ENCODE results near the gene PSMA6.

GRCh38 chr14:35248476-35248788 is 43.8 kb upstream of the PSMA6 start:
- TF ChIP-seq, protein P1, sequence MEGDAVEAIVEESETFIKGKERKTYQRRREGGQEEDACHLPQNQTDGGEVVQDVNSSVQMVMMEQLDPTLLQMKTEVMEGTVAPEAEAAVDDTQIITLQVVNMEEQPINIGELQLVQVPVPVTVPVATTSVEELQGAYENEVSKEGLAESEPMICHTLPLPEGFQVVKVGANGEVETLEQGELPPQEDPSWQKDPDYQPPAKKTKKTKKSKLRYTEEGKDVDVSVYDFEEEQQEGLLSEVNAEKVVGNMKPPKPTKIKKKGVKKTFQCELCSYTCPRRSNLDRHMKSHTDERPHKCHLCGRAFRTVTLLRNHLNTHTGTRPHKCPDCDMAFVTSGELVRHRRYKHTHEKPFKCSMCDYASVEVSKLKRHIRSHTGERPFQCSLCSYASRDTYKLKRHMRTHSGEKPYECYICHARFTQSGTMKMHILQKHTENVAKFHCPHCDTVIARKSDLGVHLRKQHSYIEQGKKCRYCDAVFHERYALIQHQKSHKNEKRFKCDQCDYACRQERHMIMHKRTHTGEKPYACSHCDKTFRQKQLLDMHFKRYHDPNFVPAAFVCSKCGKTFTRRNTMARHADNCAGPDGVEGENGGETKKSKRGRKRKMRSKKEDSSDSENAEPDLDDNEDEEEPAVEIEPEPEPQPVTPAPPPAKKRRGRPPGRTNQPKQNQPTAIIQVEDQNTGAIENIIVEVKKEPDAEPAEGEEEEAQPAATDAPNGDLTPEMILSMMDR (IDR thresholded peaks at IDR 0.05; ENCODE audit: insufficient read depth, low read length): no peak
- TF ChIP-seq, protein P2, sequence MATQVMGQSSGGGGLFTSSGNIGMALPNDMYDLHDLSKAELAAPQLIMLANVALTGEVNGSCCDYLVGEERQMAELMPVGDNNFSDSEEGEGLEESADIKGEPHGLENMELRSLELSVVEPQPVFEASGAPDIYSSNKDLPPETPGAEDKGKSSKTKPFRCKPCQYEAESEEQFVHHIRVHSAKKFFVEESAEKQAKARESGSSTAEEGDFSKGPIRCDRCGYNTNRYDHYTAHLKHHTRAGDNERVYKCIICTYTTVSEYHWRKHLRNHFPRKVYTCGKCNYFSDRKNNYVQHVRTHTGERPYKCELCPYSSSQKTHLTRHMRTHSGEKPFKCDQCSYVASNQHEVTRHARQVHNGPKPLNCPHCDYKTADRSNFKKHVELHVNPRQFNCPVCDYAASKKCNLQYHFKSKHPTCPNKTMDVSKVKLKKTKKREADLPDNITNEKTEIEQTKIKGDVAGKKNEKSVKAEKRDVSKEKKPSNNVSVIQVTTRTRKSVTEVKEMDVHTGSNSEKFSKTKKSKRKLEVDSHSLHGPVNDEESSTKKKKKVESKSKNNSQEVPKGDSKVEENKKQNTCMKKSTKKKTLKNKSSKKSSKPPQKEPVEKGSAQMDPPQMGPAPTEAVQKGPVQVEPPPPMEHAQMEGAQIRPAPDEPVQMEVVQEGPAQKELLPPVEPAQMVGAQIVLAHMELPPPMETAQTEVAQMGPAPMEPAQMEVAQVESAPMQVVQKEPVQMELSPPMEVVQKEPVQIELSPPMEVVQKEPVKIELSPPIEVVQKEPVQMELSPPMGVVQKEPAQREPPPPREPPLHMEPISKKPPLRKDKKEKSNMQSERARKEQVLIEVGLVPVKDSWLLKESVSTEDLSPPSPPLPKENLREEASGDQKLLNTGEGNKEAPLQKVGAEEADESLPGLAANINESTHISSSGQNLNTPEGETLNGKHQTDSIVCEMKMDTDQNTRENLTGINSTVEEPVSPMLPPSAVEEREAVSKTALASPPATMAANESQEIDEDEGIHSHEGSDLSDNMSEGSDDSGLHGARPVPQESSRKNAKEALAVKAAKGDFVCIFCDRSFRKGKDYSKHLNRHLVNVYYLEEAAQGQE (IDR thresholded peaks at IDR 0.05; ENCODE audit: insufficient replicate concordance, low read depth): no peak
- TF ChIP-seq POLR2AphosphoS5 (IDR thresholded peaks at IDR 0.05; ENCODE audit: low read depth): no peak
- TF ChIP-seq SPI1 (IDR thresholded peaks at IDR 0.05; ENCODE audit: borderline replicate concordance, low read depth): no peak
- TF ChIP-seq GABPA (IDR thresholded peaks at IDR 0.05; ENCODE audit: low read depth): no peak
